ENCODE data around the gene PRKCA. TPM values are rescaled to one million over a fixed set of nuclear protein-coding genes. Genes with fewer than 3 reads are reported as not detected.

PRKCA gene
- total RNA-seq, 2 donors from 2014 or later, result 8.3 to 26.5 TPM

- DNase-seq (ENCODE audit: low spot score), result no peak
- Histone ChIP-seq H3K4me1 (replicated peaks) (no peaks in the 10 kb centered on the region), H3K27ac (no peak overlapping the region), H3K27me3 (replicated peaks; ENCODE audit: insufficient read depth) (no peaks in the 10 kb centered on the region), H3K9me3 (no peaks in the 10 kb centered on the region), H3K4me3 (no peak overlapping the region), H3K36me3 (no peaks in the 10 kb centered on the region)
- intact Hi-C loops (cut with DNase I), result no loop called here
- 43% methylated on average over 5 of the region's 5 CpGs for WGBS
- TF ChIP-seq, protein P1, sequence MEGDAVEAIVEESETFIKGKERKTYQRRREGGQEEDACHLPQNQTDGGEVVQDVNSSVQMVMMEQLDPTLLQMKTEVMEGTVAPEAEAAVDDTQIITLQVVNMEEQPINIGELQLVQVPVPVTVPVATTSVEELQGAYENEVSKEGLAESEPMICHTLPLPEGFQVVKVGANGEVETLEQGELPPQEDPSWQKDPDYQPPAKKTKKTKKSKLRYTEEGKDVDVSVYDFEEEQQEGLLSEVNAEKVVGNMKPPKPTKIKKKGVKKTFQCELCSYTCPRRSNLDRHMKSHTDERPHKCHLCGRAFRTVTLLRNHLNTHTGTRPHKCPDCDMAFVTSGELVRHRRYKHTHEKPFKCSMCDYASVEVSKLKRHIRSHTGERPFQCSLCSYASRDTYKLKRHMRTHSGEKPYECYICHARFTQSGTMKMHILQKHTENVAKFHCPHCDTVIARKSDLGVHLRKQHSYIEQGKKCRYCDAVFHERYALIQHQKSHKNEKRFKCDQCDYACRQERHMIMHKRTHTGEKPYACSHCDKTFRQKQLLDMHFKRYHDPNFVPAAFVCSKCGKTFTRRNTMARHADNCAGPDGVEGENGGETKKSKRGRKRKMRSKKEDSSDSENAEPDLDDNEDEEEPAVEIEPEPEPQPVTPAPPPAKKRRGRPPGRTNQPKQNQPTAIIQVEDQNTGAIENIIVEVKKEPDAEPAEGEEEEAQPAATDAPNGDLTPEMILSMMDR (IDR thresholded peaks at IDR 0.05), result no peak
- TF ChIP-seq POLR2A (IDR thresholded peaks at IDR 0.05) (no peak), POLR2AphosphoS5 (IDR thresholded peaks at IDR 0.05) (no peak)
Observed at GRCh38 chr17:66496306-66496705, 193.9 kb downstream of the PRKCA start.

- 95% methylated on average over 5 of the region's 5 CpGs for WGBS
- H3K4me3 ChIP-seq, result no peak overlapping the region
- H3K9me3 ChIP-seq, result no peaks in the 10 kb centered on the region
- intact Hi-C loops (cut with DNase I), result no loop called here
- H3K27me3 ChIP-seq (replicated peaks; ENCODE audit: insufficient read depth), result no peaks in the 10 kb centered on the region
- no peak overlapping the region for H3K27ac ChIP-seq
- no peaks in the 10 kb centered on the region for H3K4me1 ChIP-seq (replicated peaks)
- no peaks in the 10 kb centered on the region for H3K36me3 ChIP-seq
- no peak for DNase-seq (ENCODE audit: low spot score)
- TF ChIP-seq POLR2A (IDR thresholded peaks at IDR 0.05) (no peak), POLR2AphosphoS5 (IDR thresholded peaks at IDR 0.05) (no peak)
- TF ChIP-seq, protein P1 (IDR thresholded peaks at IDR 0.05), result no peak
Observed at GRCh38 chr17:66498580-66498979, 196.2 kb downstream of the PRKCA start.

- no peaks in the 10 kb centered on the region for H3K36me3 ChIP-seq
- TF ChIP-seq POLR2AphosphoS5 (IDR thresholded peaks at IDR 0.05) (no peak), POLR2A (IDR thresholded peaks at IDR 0.05) (no peak)
- TF ChIP-seq, protein P1 (IDR thresholded peaks at IDR 0.05), result no peak
- no peaks in the 10 kb centered on the region for H3K27me3 ChIP-seq (replicated peaks; ENCODE audit: insufficient read depth)
- no peaks in the 10 kb centered on the region for H3K9me3 ChIP-seq
- DNase-seq (ENCODE audit: low spot score), result no peak
- no peak overlapping the region for H3K27ac ChIP-seq
- peaks cover 6% of the 10 kb centered on the region for H3K4me1 ChIP-seq (replicated peaks)
- H3K4me3 ChIP-seq, result no peak overlapping the region
- intact Hi-C loops (cut with DNase I), result no loop called here
- WGBS, result 92% methylated on average over 6 of the region's 6 CpGs
Observed at GRCh38 chr17:66506641-66507040, 204.2 kb downstream of the PRKCA start.

DNA sequence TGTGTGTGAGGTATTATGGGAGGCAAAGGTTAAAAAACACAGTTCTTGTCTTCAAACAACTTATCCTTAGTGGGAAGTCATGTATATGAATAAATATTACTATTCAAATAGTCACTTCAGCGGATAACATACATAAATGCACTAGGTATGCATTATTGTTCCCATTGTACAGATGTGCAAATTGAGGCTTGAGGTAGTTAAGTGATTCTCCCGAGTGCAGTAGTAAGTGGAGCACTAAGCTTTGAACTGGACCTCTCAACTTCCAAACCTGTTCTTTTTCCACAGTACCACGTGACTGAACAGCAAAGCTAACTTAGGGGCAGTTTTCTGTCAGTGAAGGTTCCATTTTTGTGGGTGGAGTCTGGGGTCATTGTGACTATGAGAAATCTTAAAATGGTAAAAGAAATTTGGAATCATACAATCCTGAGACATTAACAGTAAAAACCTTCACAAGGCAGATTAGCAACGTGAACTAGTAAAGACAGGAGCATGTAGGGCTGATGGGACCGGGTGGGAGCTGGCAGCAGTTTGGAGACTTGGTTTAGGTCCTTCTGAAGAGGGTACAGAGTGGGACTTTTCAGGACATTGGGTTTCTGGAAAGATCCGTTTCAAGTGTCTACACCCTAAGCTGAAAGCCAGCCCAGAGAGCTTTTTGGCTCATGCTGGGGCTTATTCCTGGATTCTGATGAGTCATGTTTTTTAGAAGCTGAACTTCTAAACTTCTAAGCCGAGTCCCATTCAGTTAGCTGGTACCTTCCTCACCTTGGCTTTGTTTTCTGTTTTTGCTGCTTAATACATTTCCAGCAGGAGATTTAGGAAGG lies 204.9 kb downstream of the PRKCA start:
- WGBS, result 53% methylated on average over 7 of the region's 7 CpGs
- intact Hi-C loops (cut with DNase I), result no loop called here
- H3K27ac ChIP-seq, result peak overlapping the region; percentile 28 to 30
- H3K4me1 ChIP-seq (replicated peaks), result peaks cover 6% of the 10 kb centered on the region
- peak; percentile 41 for DNase-seq (ENCODE audit: low spot score)
- H3K27me3 ChIP-seq (replicated peaks; ENCODE audit: insufficient read depth), result no peaks in the 10 kb centered on the region
- no peak overlapping the region for H3K4me3 ChIP-seq
- H3K36me3 ChIP-seq, result no peaks in the 10 kb centered on the region
- TF ChIP-seq, protein P1 (IDR thresholded peaks at IDR 0.05), result no peak
- TF ChIP-seq POLR2A (IDR thresholded peaks at IDR 0.05) (no peak), POLR2AphosphoS5 (IDR thresholded peaks at IDR 0.05) (peak; percentile 29)
- H3K9me3 ChIP-seq, result no peaks in the 10 kb centered on the region

Measured in prostate gland (tissue), 2 donors.